ENCODE results near the gene ZNRD2. TPM values are rescaled to one million over a fixed set of nuclear protein-coding genes. Genes with fewer than 3 reads are reported as not detected.

The ZNRD2 gene
- total RNA-seq, 1 donor from 2014 or later = 40.9 TPM

GRCh38 chr11:65536412-65537295, 33.6 kb upstream of the ZNRD2 start:
- POLR2A ChIA-PET = interaction anchor here (1.1 to 1.3 kb wide), 2 partner anchors 12 to 20 kb away, joined by 3 to 5 read pairs; partner anchors contain the start of gene SCYL1
- H3K4me3 Mint-ChIP-seq = no peak overlapping the region

DNA sequence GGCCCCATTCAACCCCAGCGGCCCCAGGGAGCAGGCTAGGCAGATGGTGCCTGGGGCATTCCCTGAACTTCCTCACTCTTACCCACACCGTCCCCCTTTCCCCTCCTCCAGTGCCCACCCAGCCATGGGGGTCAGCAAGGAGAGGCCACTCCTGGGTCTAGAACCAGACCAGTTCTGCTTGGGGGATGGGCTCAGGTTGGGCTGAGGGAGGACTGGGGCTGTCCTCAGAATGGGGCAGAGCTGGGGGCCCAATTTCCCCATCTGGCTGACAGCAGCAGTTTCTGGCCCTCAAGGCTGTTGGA, 33.0 kb upstream of the ZNRD2 start:
- TF ChIP-seq CTCF (IDR thresholded peaks at IDR 0.05) = no peak
- Mint-ChIP-seq H3K4me1 (peaks cover 17% of the 10 kb centered on the region), H3K36me3 (ENCODE audit: low read depth) (peaks cover 50% of the 10 kb centered on the region), H3K9me3 (no peaks in the 10 kb centered on the region), H3K4me3 (no peak overlapping the region), H3K27me3 (no peaks in the 10 kb centered on the region), H3K27ac (no peak overlapping the region)
- ChIA-PET POLR2A (interaction anchor here (1.5 to 4.9 kb wide), 2 partner anchors 12 to 52 kb away, joined by 4 to 52 read pairs; partner anchors contain the start of gene SCYL1), CTCF (no interaction called here)
- ATAC-seq (ENCODE audit: low read depth) (no peak), DNase-seq (no peak)
- intact Hi-C loops (cut with micrococcal nuclease) = no loop called here

More at GRCh38 chr11:65536412-65537295, 33.6 kb upstream of the ZNRD2 start:
- Mint-ChIP-seq H3K27ac (no peak overlapping the region), H3K4me1 (peaks cover 13% of the 10 kb centered on the region), H3K36me3 (ENCODE audit: low read depth) (peaks cover 56% of the 10 kb centered on the region), H3K27me3 (no peaks in the 10 kb centered on the region), H3K9me3 (no peaks in the 10 kb centered on the region)
- intact Hi-C loops (cut with micrococcal nuclease) = no loop called here
- ATAC-seq (ENCODE audit: low read depth) (no peak), DNase-seq (no peak)
- TF ChIP-seq CTCF (IDR thresholded peaks at IDR 0.05) = no peak
- CTCF ChIA-PET = interaction anchor here (1.1 to 1.7 kb wide), 2 partner anchors 52 to 57 kb away, joined by 4 to 6 read pairs; no protein-coding TSS in a partner anchor

DNA sequence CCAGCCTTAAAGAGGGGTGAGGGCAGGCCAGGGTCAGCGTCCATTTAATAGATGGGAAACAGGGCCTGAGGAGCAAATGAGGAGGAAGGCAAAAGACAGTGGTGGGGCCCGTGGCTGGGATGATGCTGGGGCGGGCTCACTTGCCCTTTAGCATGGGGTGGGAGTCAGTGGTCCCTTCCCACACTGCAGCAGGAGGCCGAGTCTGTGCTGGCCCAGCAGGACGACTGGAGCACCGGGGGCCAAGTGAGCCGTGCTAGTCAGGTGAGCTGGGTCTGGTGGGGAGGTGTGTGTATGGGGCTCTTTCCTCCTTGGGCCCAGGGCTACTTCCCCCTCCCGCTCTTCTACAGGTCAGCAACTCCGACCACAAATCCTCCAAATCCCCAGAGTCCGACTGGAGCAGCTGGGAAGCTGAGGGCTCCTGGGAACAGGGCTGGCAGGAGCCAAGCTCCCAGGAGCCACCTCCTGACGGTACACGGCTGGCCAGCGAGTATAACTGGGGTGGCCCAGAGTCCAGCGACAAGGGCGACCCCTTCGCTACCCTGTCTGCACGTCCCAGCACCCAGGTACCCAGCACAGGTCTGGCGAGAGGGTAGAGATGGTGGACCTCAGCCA, 32.6 kb upstream of the ZNRD2 start:
- intact Hi-C loops (cut with micrococcal nuclease) = no loop called here
- ATAC-seq (ENCODE audit: low read depth) (no peak), DNase-seq (no peak)
- Mint-ChIP-seq H3K27ac (peak overlapping the region; percentile 41), H3K27me3 (no peaks in the 10 kb centered on the region), H3K9me3 (no peaks in the 10 kb centered on the region), H3K4me1 (peaks cover 17% of the 10 kb centered on the region), H3K4me3 (no peak overlapping the region), H3K36me3 (ENCODE audit: low read depth) (peaks cover 45% of the 10 kb centered on the region)
- ChIA-PET CTCF (no interaction called here), POLR2A (interaction anchor here (1.5 to 4.9 kb wide), 2 partner anchors 13 to 52 kb away, joined by 4 to 52 read pairs; partner anchors contain the start of gene SCYL1)
- no peak for TF ChIP-seq CTCF (IDR thresholded peaks at IDR 0.05)

GRCh38 chr11:65538232-65538914, 31.9 kb upstream of the ZNRD2 start:
- ChIA-PET POLR2A (interaction anchor here (0.7 to 4.9 kb wide), 3 partner anchors 13 to 771 kb away, joined by 3 to 52 read pairs (median 4); partner anchors contain the start of gene SCYL1), CTCF (interaction anchor here (5.0 kb wide), 1 partner anchor 49 kb away, joined by 52 read pairs; no protein-coding TSS in a partner anchor)
- ATAC-seq (ENCODE audit: low read depth) = no peak
- peaks cover 17% of the 10 kb centered on the region for H3K4me1 Mint-ChIP-seq
- intact Hi-C loops (cut with micrococcal nuclease) = no loop called here
- no peaks in the 10 kb centered on the region for H3K9me3 Mint-ChIP-seq
- no peak for TF ChIP-seq CTCF (IDR thresholded peaks at IDR 0.05)
- DNase-seq = no peak
- H3K27ac Mint-ChIP-seq = no peak overlapping the region
- H3K27me3 Mint-ChIP-seq = no peaks in the 10 kb centered on the region
- H3K36me3 Mint-ChIP-seq (ENCODE audit: low read depth) = peaks cover 40% of the 10 kb centered on the region
- peak overlapping the region; percentile 28 for H3K4me3 Mint-ChIP-seq
